B cell (primary cell): ENCODE measurements around the gene MCEMP1. TPM values are rescaled to one million over a fixed set of nuclear protein-coding genes. Genes with fewer than 3 reads are reported as not detected.

Experiments used
- ATAC-seq: fragments of 200-7000 bp; cut with Tn5 transposase; one replicate; pipeline ENCODE4 v1.10.0; 2021; ENCODE audit warnings: low read depth, mild to moderate bottlenecking, moderate number of reproducible peaks, moderate library complexity
- CTCF ChIA-PET: fragments of 350-600 bp; sonication (Branson Sonifier 250); formaldehyde crosslinking; loops from one replicate; lab custom pipeline; 2021; ENCODE audit warnings: antibody characterized with exemption, inconsistent platforms; lab: Charles Lee
- POLR2A ChIA-PET: fragments of 350-600 bp; sonication (Branson Sonifier 250); formaldehyde crosslinking; loops from one replicate; lab custom pipeline; 2021; ENCODE audit warnings: antibody characterized with exemption; lab: Charles Lee
- DNase-seq: peaks from one replicate; pipeline ENCODE4 v3.0.0; 2013
- H2AFZ ChIP-seq: 2 replicates; pipeline ENCODE4 v1.6.1; 2012; ENCODE audit warnings: mild to moderate bottlenecking, low read depth, low read length; ENCODE audit not compliant: insufficient read depth, poor library complexity, severe bottlenecking
- H3K27ac ChIP-seq, 2 donors: 1 replicate in 1 of 2; 2 replicates in 1 of 2; pipeline ENCODE4 v1.5.1; 2012 to 2013; ENCODE audit warnings: low read length in 2 of 2, mild to moderate bottlenecking in 2 of 2, moderate library complexity in 1 of 2
- H3K27me3 ChIP-seq, 4 experiments: fragments of 200-600 bp in 1 of 4; sonication (generic) in 1 of 4; replicated peaks in 1 of 4; 1 replicate in 2 of 4; 2 replicates in 2 of 4; pipeline versions ENCODE4 v1.6.1 to v1.7.0; 2013 to 2016; ENCODE audit warnings: low read length in 3 of 4, mild to moderate bottlenecking in 2 of 4, mixed read lengths in 1 of 4, moderate library complexity in 1 of 4; ENCODE audit not compliant: insufficient read depth in 4 of 4, control insufficient read depth in 3 of 4; ENCODE audit errors: control extremely low read depth in 1 of 4
- H3K36me3 ChIP-seq, 2 experiments: replicated peaks in 1 of 2; 1 replicate in 1 of 2; 2 replicates in 1 of 2; pipeline versions ENCODE4 v1.6.1 to v1.7.1; 2013; ENCODE audit warnings: low read length in 1 of 2; ENCODE audit not compliant: insufficient read depth in 2 of 2, control insufficient read depth in 1 of 2; ENCODE audit errors: control extremely low read depth in 1 of 2, extremely low read depth in 1 of 2
- H3K4me1 ChIP-seq, 2 donors: fragments of 200-600 bp in 1 of 2; sonication (generic) in 1 of 2; 1 replicate in 1 of 2; 2 replicates in 1 of 2; pipeline versions ENCODE4 v1.5.1 to v1.6.1; 2013 to 2017; ENCODE audit warnings: low read length in 2 of 2; ENCODE audit not compliant: control insufficient read depth in 2 of 2, insufficient read depth in 2 of 2
- H3K4me2 ChIP-seq: replicated peaks from 2 replicates; pipeline ENCODE3; 2012; ENCODE audit warnings: mild to moderate bottlenecking, low read depth, low read length; ENCODE audit not compliant: poor library complexity, severe bottlenecking
- H3K4me3 ChIP-seq, 5 experiments: fragments of 200-600 bp in 1 of 5; sonication (generic) in 1 of 5; 1 replicate in 3 of 5; 2 replicates in 2 of 5; pipeline versions ENCODE4 v1.5.1 to v1.7.0; 2011 to 2016; ENCODE audit warnings: low read length in 4 of 5, mild to moderate bottlenecking in 4 of 5, low read depth in 2 of 5, control low read depth in 1 of 5, moderate library complexity in 1 of 5; ENCODE audit not compliant: insufficient read depth in 1 of 5; ENCODE audit errors: control extremely low read depth in 1 of 5, extremely low read depth in 1 of 5
- H3K79me2 ChIP-seq: fragments of 200-600 bp; sonication (generic); one replicate; pipeline ENCODE4 v1.6.0; 2016; ENCODE audit warnings: low read length; ENCODE audit not compliant: control insufficient read depth, insufficient read depth
- H3K9ac ChIP-seq: fragments of 200-600 bp; sonication (generic); 2 replicates; pipeline ENCODE4 v1.6.1; 2017; ENCODE audit warnings: mild to moderate bottlenecking, low read length, moderate library complexity
- H3K9me3 ChIP-seq, 3 donors: one replicate each; pipeline versions ENCODE4 v1.6.1 to v1.7.1; 2013; ENCODE audit warnings: low read length in 2 of 3; ENCODE audit not compliant: control insufficient read depth in 2 of 3, insufficient read depth in 1 of 3; ENCODE audit errors: control extremely low read depth in 1 of 3
- H4K20me1 ChIP-seq: 2 replicates; pipeline ENCODE4 v1.6.0; 2012; ENCODE audit warnings: mild to moderate bottlenecking, low read length; ENCODE audit not compliant: insufficient read depth, control insufficient read depth, poor library complexity, severe bottlenecking
- H3K27ac Mint-ChIP-seq: one replicate; pipeline ENCODE4 v1.8.0; 2021; ENCODE audit warnings: mixed read lengths
- H3K27me3 Mint-ChIP-seq: one replicate; pipeline ENCODE4 v1.8.0; 2021; ENCODE audit warnings: mixed read lengths
- H3K4me1 Mint-ChIP-seq: one replicate; pipeline ENCODE4 v1.8.0; 2021; ENCODE audit warnings: mixed read lengths
- H3K4me3 Mint-ChIP-seq: one replicate; pipeline ENCODE4 v1.8.0; 2021; ENCODE audit warnings: mixed read lengths
- H3K9me3 Mint-ChIP-seq: one replicate; pipeline ENCODE4 v1.8.0; 2022; ENCODE audit warnings: mixed read lengths; ENCODE audit not compliant: insufficient read depth
- CTCF ChIP-seq: fragments of 200-600 bp; IDR thresholded peaks from one replicate; pipeline ENCODE4 v1.8.0; 2022; ENCODE audit warnings: antibody characterized with exemption, mild to moderate bottlenecking
- EZH2 ChIP-seq: IDR thresholded peaks from 2 replicates; pipeline ENCODE4 v1.6.1; 2012; ENCODE audit warnings: borderline replicate concordance, low read depth, mild to moderate bottlenecking, moderate library complexity, low read length; ENCODE audit not compliant: insufficient read depth, poor library complexity, severe bottlenecking
- WGBS: methylation state at CpG from one replicate; pipeline ENCODE4 v1.1.5; 2013; ENCODE audit warnings: missing lambda C conversion rate; ENCODE audit not compliant: insufficient coverage; 5-methylcytosine and 5-hydroxymethylcytosine counted together
- intact Hi-C: fragments of 100-400 bp; cut with micrococcal nuclease; formaldehyde crosslinking; loops from one replicate; pipeline ENCODE4 v1.10.0; 2022
- polyA plus RNA-seq: library from polyadenylated mRNA; depleted of rRNA; stranded (reverse); fragments of >200 nt; gene quantifications from 2 replicates; pipeline ENCODE4 v1.2.3, GENCODE V29; 2012
- total RNA-seq, 2 donors: library from RNA; stranded (reverse); fragments of 120-200 nt in 1 of 2; gene quantifications; 1 replicate in 1 of 2; 2 replicates in 1 of 2; pipeline versions ENCODE4 v1.2.3 to v1.2.4, GENCODE V29; 2013 to 2022

MCEMP1 gene
- total and polyA plus RNA-seq, 2 donors (not counting 1 experiment from before 2014, with no cell fraction given), result 0.57 TPM; not detected in 1

- no peak overlapping the region for H3K9ac ChIP-seq
- no peak overlapping the region for H3K4me2 ChIP-seq
- H3K9me3 Mint-ChIP-seq, result no peaks in the 10 kb centered on the region
- no peak overlapping the region for H2AFZ ChIP-seq
- peaks cover 45% of the 10 kb centered on the region for H3K27me3 Mint-ChIP-seq
- intact Hi-C loops, result loop anchor here (5.0 kb wide), 1 partner anchor 577 kb away; no protein-coding TSS in a partner anchor
- no peaks in the 10 kb centered on the region for H3K36me3 ChIP-seq
- H4K20me1 ChIP-seq, result no peaks in the 10 kb centered on the region
- no peak overlapping the region for H3K4me3 Mint-ChIP-seq
- peaks cover 29 to 33% of the 10 kb centered on the region in 2 donors for H3K4me1 ChIP-seq
- CTCF ChIA-PET, result interaction anchor here (0.7 to 1.1 kb wide), 4 partner anchors 16 to 126 kb away, joined by 3 to 7 read pairs (median 4); no protein-coding TSS in a partner anchor
- H3K27ac Mint-ChIP-seq, result no peak overlapping the region
- WGBS, result 48% methylated on average over 10 of the region's 21 CpGs
- H3K79me2 ChIP-seq, result no peaks in the 10 kb centered on the region
- ATAC-seq, result no peak
- H3K27ac ChIP-seq, result no peak overlapping the region
- peaks cover 39% of the 10 kb centered on the region for H3K4me1 Mint-ChIP-seq
- TF ChIP-seq CTCF (no peak), EZH2 (no peak)
- H3K4me3 ChIP-seq, result no peak overlapping the region
- H3K27me3 ChIP-seq, result peaks cover 0 to 57% (median 13%) of the 10 kb centered on the region in 4 experiments
- POLR2A ChIA-PET, result interaction anchor here (0.6 kb wide), 1 partner anchor 134 kb away, joined by 3 read pairs; no protein-coding TSS in a partner anchor
- H3K9me3 ChIP-seq, result peaks cover 0 to 12% (median 0%) of the 10 kb centered on the region in 3 donors
- DNase-seq, result no peak
Measured at GRCh38 chr19:7674010-7675005, 2.6 kb upstream of the MCEMP1 start.
